A549 (cell line): ENCODE results near the gene HIF1A. TPM values are rescaled to one million over a fixed set of nuclear protein-coding genes. Genes with fewer than 3 reads are reported as not detected.

ENCODE experiments used
- ATAC-seq, 2 experiments: fragments of 200-7000 bp in 1 of 2; fragments of >200 bp in 1 of 2; cut with Nextera tagmentation in 1 of 2; cut with Tn5 transposase in 1 of 2; 3 replicates each; pipeline versions ENCODE4 v1.8.0 to v1.9.1; 2018 to 2020; ENCODE audit warnings: mild to moderate bottlenecking in 1 of 2, moderate library complexity in 1 of 2
- CTCF ChIA-PET: fragments of 300-600 bp; sonication (Branson Sonifier 250); formaldehyde crosslinking; extraction: SDS; loops from one replicate; lab custom pipeline; 2021; ENCODE audit warnings: antibody characterized with exemption, inconsistent platforms; lab: Yijun Ruan, JAX
- POLR2A ChIA-PET: fragments of 350-600 bp; formaldehyde crosslinking; extraction: SDS; loops from one replicate; lab custom pipeline; 2021; ENCODE audit warnings: antibody characterized with exemption, inconsistent platforms; lab: Yijun Ruan, JAX
- DNase-seq, 2 experiments: peaks; one replicate each; pipeline versions ENCODE4 v3.0.0 to v3.0.0-alpha.2; 2011 to 2016; ENCODE audit warnings: low read depth in 1 of 2, low spot score in 1 of 2
- FAIRE-seq: peaks from 2 replicates; lab custom pipeline; 2011; peaks lifted over from hg19 to GRCh38; lab: Jason Lieb, UNC
- H3K27ac ChIP-seq, 2 experiments: fragments of >200 bp; sonication (Bioruptor Twin); formaldehyde crosslinking; 3 replicates each; pipeline ENCODE4 v1.5.1; 2016 to 2017
- H3K4me1 ChIP-seq: fragments of >200 bp; sonication (Bioruptor Twin); formaldehyde crosslinking; 3 replicates; pipeline ENCODE4 v1.6.1; 2016
- H3K4me2 ChIP-seq: fragments of >200 bp; sonication (Bioruptor Twin); formaldehyde crosslinking; 3 replicates; pipeline ENCODE4 v1.6.1; 2016
- H3K4me3 ChIP-seq: fragments of >200 bp; sonication (Bioruptor Twin); formaldehyde crosslinking; 3 replicates; pipeline ENCODE4 v1.5.1; 2016
- H3K9me3 ChIP-seq: fragments of >200 bp; sonication (Bioruptor Twin); formaldehyde crosslinking; 3 replicates; pipeline ENCODE4 v1.6.1; 2016
- BCL3 ChIP-seq: fragments of >200 bp; sonication (Bioruptor Twin); formaldehyde crosslinking; IDR thresholded peaks from 3 replicates; pipeline ENCODE4 v1.6.1; 2016
- BHLHE40 ChIP-seq: IDR thresholded peaks from 2 replicates; pipeline ENCODE4 v1.6.1; 2012; ENCODE audit warnings: low read depth, low read length, inconsistent platforms
- CBX8 ChIP-seq: fragments of 200-600 bp; sonication (generic); IDR thresholded peaks from 2 replicates; pipeline ENCODE4 v1.6.1; 2016
- CEBPB ChIP-seq, 2 experiments: fragments of >200 bp in 1 of 2; sonication (Bioruptor Twin) in 1 of 2; formaldehyde crosslinking in 1 of 2; IDR thresholded peaks; 2 replicates each; pipeline ENCODE4 v1.6.1; 2012 to 2016
- CHD2 ChIP-seq: fragments of 150-350 bp; IDR thresholded peaks from 2 replicates; pipeline ENCODE4 v1.6.1; 2014; ENCODE audit warnings: low read length; ENCODE audit not compliant: partially characterized antibody
- CHD4 ChIP-seq: fragments of 200-600 bp; sonication (generic); IDR thresholded peaks from 2 replicates; pipeline ENCODE4 v1.6.1; 2016; ENCODE audit warnings: antibody characterized with exemption, mild to moderate bottlenecking, borderline replicate concordance
- CTCF ChIP-seq: fragments of >200 bp; sonication (Bioruptor Twin); formaldehyde crosslinking; IDR thresholded peaks from 3 replicates; pipeline ENCODE4 v1.5.1; 2016
- FOSB ChIP-seq: fragments of 250-450 bp; sonication (Bioruptor Pico); IDR thresholded peaks from 2 replicates; pipeline ENCODE4 v1.5.0; 2020; ENCODE audit warnings: mild to moderate bottlenecking, moderate library complexity
- HDAC2 ChIP-seq: fragments of 200-600 bp; sonication (generic); IDR thresholded peaks from 2 replicates; pipeline ENCODE4 v1.6.1; 2016
- HEYL ChIP-seq: fragments of 250-450 bp; sonication (Bioruptor Pico); IDR thresholded peaks from 2 replicates; pipeline ENCODE4 v1.8.0; 2021; ENCODE audit warnings: mild to moderate bottlenecking, moderate library complexity
- HMGXB4 ChIP-seq: fragments of 250-450 bp; sonication (Bioruptor Pico); IDR thresholded peaks from 2 replicates; pipeline ENCODE4 v1.5.0; 2021; ENCODE audit warnings: mild to moderate bottlenecking, moderate library complexity, borderline replicate concordance
- HOXB13 ChIP-seq: fragments of 250-450 bp; sonication (Bioruptor Pico); IDR thresholded peaks from 2 replicates; pipeline ENCODE4 v1.5.0; 2020; ENCODE audit warnings: low read depth, mild to moderate bottlenecking, moderate library complexity
- HOXB5 ChIP-seq: fragments of 250-450 bp; sonication (Bioruptor Pico); IDR thresholded peaks from 2 replicates; pipeline ENCODE4 v1.5.0; 2020; ENCODE audit warnings: mild to moderate bottlenecking, moderate library complexity
- JUNB ChIP-seq: fragments of >200 bp; sonication (Bioruptor Twin); formaldehyde crosslinking; IDR thresholded peaks from 2 replicates; pipeline ENCODE4 v1.6.1; 2016
- MYC ChIP-seq: IDR thresholded peaks from 2 replicates; pipeline ENCODE4 v1.6.1; 2012; ENCODE audit warnings: mild to moderate bottlenecking, inconsistent platforms, low read length, improper control_type of control experiment, borderline replicate concordance
- NPAS2 ChIP-seq: fragments of 250-450 bp; sonication (Bioruptor Pico); IDR thresholded peaks from 2 replicates; pipeline ENCODE4 v1.8.0; 2022; ENCODE audit warnings: mild to moderate bottlenecking, moderate library complexity, borderline replicate concordance
- PHF8 ChIP-seq: fragments of 200-600 bp; sonication (generic); IDR thresholded peaks from 2 replicates; pipeline ENCODE4 v1.6.1; 2016; ENCODE audit warnings: low read depth, mild to moderate bottlenecking, antibody characterized with exemption, moderate library complexity, borderline replicate concordance
- RFX5 ChIP-seq: fragments of 450-650 bp; IDR thresholded peaks from 2 replicates; pipeline ENCODE4 v1.7.1; 2014; ENCODE audit warnings: antibody characterized with exemption, mild to moderate bottlenecking, moderate library complexity
- RNF2 ChIP-seq: fragments of 200-600 bp; sonication (generic); IDR thresholded peaks from 2 replicates; pipeline ENCODE4 v1.6.1; 2016; ENCODE audit warnings: low read depth, mild to moderate bottlenecking, antibody characterized with exemption, moderate library complexity, borderline replicate concordance
- SMC3 ChIP-seq: fragments of >200 bp; sonication (Bioruptor Twin); formaldehyde crosslinking; IDR thresholded peaks from 3 replicates; pipeline ENCODE4 v1.6.1; 2018; ENCODE audit warnings: inconsistent platforms
- SREBF2 ChIP-seq: fragments of 450-650 bp; IDR thresholded peaks from 2 replicates; pipeline ENCODE4 v1.6.1; 2014; ENCODE audit warnings: mild to moderate bottlenecking, moderate library complexity
- TFCP2L1 ChIP-seq: fragments of 250-450 bp; sonication (Bioruptor Pico); IDR thresholded peaks from 2 replicates; pipeline ENCODE4 v1.5.0; 2021; ENCODE audit warnings: mild to moderate bottlenecking
- USF2 ChIP-seq: fragments of 450-650 bp; IDR thresholded peaks from 2 replicates; pipeline ENCODE4 v1.6.1; 2014; ENCODE audit warnings: antibody characterized with exemption
- ZFP36 ChIP-seq: fragments of 450-650 bp; IDR thresholded peaks from 2 replicates; pipeline ENCODE4 v1.6.1; 2014; ENCODE audit warnings: borderline replicate concordance; ENCODE audit not compliant: partially characterized antibody
- ZSCAN20 ChIP-seq: fragments of 250-450 bp; sonication (Bioruptor Pico); IDR thresholded peaks from 2 replicates; pipeline ENCODE4 v1.8.0; 2022; ENCODE audit warnings: mild to moderate bottlenecking, moderate library complexity
- WGBS: methylation state at CpG from one replicate; pipeline ENCODE4 v1.1.6; 2017; ENCODE audit errors: missing lambda C conversion rate; 5-methylcytosine and 5-hydroxymethylcytosine counted together
- polyA plus RNA-seq, 4 experiments: library from polyadenylated mRNA; depleted of rRNA in 3 of 4; stranded (reverse); fragments of >200 nt; fragmentation: RNase III in 1 of 4; extraction: RNeasy Plus Mini Kit Qiagen cat#74134 plus additional on column Dnase treatment in 1 of 4; gene quantifications; 2 replicates in 3 of 4; 3 replicates in 1 of 4; pipeline ENCODE4 v1.2.3, GENCODE V29; 2011 to 2017

HIF1A gene
- polyA plus RNA-seq, 2 of the 4 experiments (the other 2 are of a cell fraction) = 284 to 391 TPM

GRCh38 chr14:61673305-61673704 is 22.0 kb upstream of the HIF1A start:
- WGBS = 62% methylated on average over 5 of the region's 5 CpGs
- Histone ChIP-seq H3K27ac (peak overlapping the region in 1 of 2 experiments; percentile 30; a peak in 1 of 6 replicates), H3K4me3 (no peak overlapping the region), H3K4me2 (no peak overlapping the region), H3K4me1 (peaks cover 11% of the 10 kb centered on the region), H3K9me3 (no peaks in the 10 kb centered on the region)
- CTCF ChIA-PET = no interaction called here
- FAIRE-seq = no peak
- ATAC-seq = no peak
- TF ChIP-seq RFX5 (no peak), CEBPB (IDR thresholded peaks at IDR 0.05) (no peak), NPAS2 (CRISPR knock-in tag) (no peak), SMC3 (no peak), MYC (no peak), JUNB (no peak), BHLHE40 (no peak), HOXB13 (no peak), SREBF2 (no peak), RNF2 (no peak), FOSB (CRISPR knock-in tag) (no peak)
- no peak for DNase-seq
- POLR2A ChIA-PET = no interaction called here

GRCh38 chr14:61675291-61675690 is 20.0 kb upstream of the HIF1A start:
- ATAC-seq = no peak
- 84% methylated on average over 3 of the region's 3 CpGs for WGBS

GRCh38 chr14:61677479-61677878 is 17.8 kb upstream of the HIF1A start:
- ATAC-seq (no peak), FAIRE-seq (no peak), DNase-seq (no peak)
- POLR2A ChIA-PET = no interaction called here
- TF ChIP-seq HDAC2 (no peak), BHLHE40 (no peak), BCL3 (no peak), TFCP2L1 (no peak), SREBF2 (no peak), ZFP36 (no peak), CTCF (no peak), CHD2 (no peak), ZSCAN20 (no peak), RFX5 (no peak), USF2 (no peak), HEYL (CRISPR knock-in tag) (no peak), PHF8 (no peak), HOXB5 (CRISPR knock-in tag) (no peak), FOSB (CRISPR knock-in tag) (no peak), HMGXB4 (CRISPR knock-in tag) (no peak), CBX8 (no peak), RNF2 (no peak), HOXB13 (no peak)
- H3K4me2 ChIP-seq = no peak overlapping the region
- CTCF ChIA-PET = no interaction called here
- H3K4me1 ChIP-seq = peaks cover 7% of the 10 kb centered on the region; the same call in 1 of the 3 replicates
- no peak overlapping the region for H3K4me3 ChIP-seq
- no peaks in the 10 kb centered on the region for H3K9me3 ChIP-seq
- no peak overlapping the region for H3K27ac ChIP-seq

More at GRCh38 chr14:61675291-61675690, 20.0 kb upstream of the HIF1A start:
- Histone ChIP-seq H3K4me2 (no peak overlapping the region), H3K4me1 (peaks cover 7% of the 10 kb centered on the region; the same call in 1 of the 3 replicates), H3K4me3 (no peak overlapping the region)
- no peak for TF ChIP-seq HOXB13
- TF ChIP-seq RNF2 = no peak
- TF ChIP-seq CHD4 = no peak
- no peak for TF ChIP-seq CBX8
- TF ChIP-seq, all 56 proteins: peak for 0
- DNase-seq = no peak
- no peak for FAIRE-seq
- Histone ChIP-seq H3K27ac (no peak overlapping the region), H3K9me3 (no peaks in the 10 kb centered on the region)
- ChIA-PET CTCF (interaction anchor here (0.6 to 2.1 kb wide), 5 partner anchors 12 to 163 kb away, joined by 3 to 5 read pairs (median 4); no protein-coding TSS in a partner anchor), POLR2A (no interaction called here)
